ENCODE results near the gene LIFR.
"Not testable (repeated sequence)": the region's sequence is repeated elsewhere in the genome, so short reads cannot be mapped to it uniquely, and the experiment has no call there.

LIFR gene

DNA sequence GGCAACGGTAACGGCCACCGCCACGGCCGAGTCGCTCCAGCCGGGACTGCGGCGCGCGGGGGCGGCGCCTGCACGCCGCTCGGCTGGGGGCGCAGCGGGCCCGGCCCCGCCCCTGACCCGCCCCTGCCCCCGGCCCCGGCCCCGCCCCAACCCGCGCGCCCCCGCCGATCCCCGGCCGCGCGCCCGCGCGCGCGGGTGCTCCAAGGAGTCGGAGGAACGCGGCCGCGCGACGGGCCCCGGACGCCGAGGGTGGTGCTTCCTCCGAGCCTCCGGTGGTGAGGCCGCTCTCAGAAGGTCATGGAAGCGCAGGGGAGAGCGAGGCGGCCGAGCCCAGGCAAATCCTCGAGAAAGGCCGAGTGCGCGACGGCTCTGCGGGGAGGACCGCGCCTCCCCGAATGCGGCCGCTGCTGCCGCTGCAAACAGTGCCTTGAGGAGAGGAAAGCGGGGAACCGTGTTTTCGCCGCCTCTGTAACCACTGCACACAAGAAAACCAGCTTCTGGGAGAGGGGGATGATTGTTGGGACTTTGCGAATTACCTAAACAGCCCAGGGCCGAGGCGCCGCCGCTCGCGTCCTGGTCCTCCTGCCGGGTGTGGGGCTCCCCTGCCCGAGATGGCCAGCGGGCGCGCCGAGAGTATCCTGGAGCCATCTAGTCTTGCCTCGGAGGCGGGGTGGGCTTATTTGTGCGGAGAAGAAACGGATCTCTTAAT is at the start of gene LIFR:
LIFR (minus strand) TSS at position 48 of the 709 bp plus-strand sequence. CDS start 25,999 bp downstream, outside the sequence.
- DNase-seq = peak; percentile 57

GRCh38 chr5:38605610-38606009 is 49.2 kb upstream of the LIFR start:
- DNase-seq = no peak

DNA sequence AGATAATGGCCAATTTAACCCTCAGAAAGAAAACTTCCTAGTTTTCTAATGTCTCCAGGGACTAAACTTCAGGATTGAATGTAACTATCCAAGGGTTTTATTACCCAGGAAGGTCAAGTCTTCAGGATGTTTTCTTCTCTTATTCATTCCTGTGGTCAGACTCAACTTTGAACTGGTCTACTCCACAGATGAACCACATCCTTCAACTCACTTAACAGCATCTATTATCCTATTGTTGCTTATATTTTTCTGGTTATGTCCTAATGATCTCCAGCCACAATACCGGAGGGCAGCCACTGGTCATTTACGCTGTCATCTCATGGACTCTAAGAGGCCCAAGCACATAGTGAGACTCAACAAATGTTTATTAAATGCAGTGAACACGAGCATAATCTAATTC is 47.2 kb upstream of the LIFR start:
- DNase-seq = no peak

DNA sequence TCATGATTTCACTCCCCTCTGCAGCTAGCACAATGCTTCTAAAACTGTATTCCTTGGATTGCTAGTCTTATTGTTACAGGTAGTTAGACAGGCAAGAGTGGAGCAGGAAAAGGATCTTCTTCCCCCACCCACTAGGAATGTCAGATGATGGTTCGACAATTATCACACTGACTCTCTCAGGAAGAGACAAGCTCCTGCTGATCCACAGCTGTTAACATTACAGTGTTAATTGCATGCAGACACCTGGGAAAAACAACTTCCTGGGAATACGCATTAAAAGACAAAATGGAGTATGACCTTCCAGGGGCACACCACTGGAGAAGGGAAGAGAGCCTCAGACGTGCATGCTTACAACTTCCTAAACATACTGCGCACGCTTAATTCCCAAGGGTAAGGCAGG is 46.2 kb upstream of the LIFR start:
- DNase-seq = no peak

- DNase-seq = no peak
Observed at GRCh38 chr5:38601863-38602298, 45.4 kb upstream of the LIFR start.

DNA sequence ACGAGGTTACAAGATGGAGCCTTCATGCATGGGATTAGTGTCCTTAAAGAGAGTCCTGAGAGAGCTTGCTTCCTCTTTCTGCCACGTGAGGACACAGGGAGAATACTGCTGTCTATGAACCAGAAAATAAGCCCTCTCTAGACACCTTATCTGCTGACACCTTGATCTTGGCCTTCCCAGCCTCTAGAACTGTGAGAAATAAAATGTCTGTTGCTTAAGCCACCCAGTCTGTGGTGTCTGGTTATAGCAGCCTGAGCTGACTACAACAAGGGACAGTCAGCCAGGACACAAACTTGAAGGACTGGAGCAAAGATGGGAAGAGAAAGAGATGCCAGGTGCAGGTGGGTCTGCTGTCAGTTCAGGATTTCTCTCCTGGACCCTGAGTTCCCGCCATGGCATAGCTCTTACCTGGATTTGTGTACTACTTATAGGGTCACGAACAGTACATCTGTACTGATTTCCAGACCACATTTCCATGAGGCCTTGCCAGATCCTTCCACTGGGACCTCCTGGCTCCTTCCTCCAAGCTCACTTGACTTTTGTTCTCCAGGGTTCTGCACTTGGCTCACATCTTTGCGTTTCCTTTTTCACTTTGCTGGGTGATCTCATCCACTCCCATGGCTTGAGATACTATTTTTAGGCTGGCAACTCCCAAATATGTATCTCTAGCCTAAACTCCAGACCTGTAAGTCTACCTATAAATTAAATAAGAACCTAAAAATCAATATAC is 44.9 kb upstream of the LIFR start:
- no peak for DNase-seq

- no peak for DNase-seq
Observed at GRCh38 chr5:38600329-38601045, 44.0 kb upstream of the LIFR start.

- DNase-seq = not testable (repeated sequence)
Observed at GRCh38 chr5:38599751-38600150, 43.3 kb upstream of the LIFR start.

GRCh38 chr5:38598994-38599617 is 42.7 kb upstream of the LIFR start:
- DNase-seq = no peak

DNA sequence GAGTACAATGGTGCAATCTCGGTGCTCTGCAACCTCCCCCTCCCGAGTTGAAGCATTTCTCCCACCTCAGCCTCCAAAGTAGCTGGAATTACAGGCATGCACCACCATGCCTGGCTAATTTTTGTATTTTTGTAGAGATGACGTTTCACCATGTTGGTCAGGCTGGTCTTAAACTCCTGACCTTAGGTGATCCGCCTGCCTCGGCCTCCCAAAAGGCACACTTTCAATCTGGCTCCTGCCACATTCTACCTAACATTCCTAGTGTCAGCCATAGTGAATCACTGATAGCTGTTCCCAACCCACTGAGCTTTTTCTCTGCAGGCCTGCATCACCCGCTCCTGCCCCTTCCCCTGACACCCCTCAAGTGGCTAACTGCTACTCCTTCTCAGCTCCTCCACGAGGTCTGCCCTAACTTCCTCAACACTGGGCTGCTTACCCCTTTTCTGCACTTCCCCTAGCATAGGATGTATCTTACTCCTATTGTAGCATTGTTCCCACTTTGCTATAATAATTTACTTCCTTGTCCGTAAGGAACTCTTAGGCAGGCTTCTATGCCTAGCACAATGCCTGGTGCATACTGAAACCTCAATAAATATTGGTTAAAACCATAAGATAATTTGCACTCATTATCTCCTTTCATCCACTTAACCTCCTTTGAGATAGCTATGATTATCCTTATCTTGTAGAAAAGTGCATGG is 42.0 kb upstream of the LIFR start:
- DNase-seq = no peak

DNA sequence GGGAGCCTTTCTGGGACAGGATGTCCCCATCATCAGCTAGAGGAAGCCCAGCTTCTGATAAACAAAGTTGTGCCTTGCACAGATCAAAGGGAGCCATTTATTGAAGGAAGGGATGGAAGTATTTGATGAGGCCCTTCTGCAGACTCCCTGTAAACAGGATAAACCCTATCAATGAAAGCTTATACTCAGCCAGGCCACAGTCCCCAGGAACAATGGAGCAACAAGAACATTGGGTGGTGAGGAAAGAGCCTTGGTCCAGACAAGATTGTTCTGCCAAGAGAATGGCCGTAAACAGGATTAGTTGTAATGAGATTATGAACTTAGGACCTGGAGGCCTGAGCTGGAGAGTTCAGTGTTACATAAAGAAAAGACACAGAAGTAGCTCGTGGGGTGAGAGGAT is 40.5 kb upstream of the LIFR start:
- no peak for DNase-seq

- peak; percentile 84 for DNase-seq
Observed at GRCh38 chr5:38595132-38595745, 38.8 kb upstream of the LIFR start.

DNA sequence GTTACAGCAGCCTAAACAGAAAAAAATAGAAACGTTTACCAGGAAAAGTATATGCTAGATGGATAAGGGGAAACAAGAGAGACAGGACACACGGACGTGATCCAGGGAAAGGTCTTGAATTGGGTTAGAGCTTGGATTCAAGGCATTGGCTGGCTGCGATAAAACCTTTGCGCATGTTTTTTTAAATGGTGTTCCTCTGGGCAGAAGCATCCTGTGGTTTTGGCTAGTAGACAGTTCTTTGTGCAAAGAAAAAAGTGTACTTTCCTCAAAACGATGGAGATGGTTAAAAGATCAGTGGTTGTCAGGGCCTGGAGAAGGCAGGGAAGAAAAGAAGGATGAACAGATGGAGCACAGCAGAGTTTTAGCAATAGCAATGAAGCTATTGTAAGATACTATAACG is 37.5 kb upstream of the LIFR start:
- DNase-seq = no peak

GRCh38 chr5:38591523-38591849 is 35.0 kb upstream of the LIFR start:
- DNase-seq = no peak

DNA sequence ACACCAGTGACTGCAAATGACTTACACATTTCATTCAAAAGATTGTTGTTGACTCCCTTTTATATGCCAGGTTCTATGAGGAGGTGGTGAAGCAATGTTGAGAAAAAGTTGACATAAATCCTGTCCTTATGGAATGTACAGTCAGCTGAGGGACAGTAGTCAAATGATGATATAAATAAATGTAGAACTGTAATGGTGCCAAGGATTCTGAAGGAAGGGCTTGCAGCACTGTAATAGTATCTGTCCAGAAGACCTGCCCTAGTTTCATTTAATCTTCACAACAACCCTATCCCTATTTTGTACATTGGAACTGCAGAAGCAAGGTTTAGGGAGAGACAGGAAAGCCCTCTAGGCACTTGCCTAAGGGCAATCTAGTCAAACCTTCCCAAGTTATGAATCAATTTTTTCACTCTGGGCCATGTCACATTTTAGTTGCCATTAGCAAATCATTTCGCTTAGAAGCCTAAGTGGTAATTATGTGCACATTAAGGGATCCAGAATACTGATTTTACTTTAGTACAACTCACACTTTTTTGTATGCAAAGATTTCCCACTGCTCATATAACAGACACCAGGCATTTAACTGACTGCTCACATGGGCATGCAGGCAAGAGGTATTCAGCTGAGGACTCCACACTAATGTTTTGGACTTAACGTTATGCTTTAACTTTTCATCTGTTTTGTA is 34.5 kb upstream of the LIFR start:
- no peak for DNase-seq

- DNase-seq = no peak
Observed at GRCh38 chr5:38589629-38590028, 33.2 kb upstream of the LIFR start.

GRCh38 chr5:38585816-38586215 is 29.4 kb upstream of the LIFR start:
- no peak for DNase-seq

DNA sequence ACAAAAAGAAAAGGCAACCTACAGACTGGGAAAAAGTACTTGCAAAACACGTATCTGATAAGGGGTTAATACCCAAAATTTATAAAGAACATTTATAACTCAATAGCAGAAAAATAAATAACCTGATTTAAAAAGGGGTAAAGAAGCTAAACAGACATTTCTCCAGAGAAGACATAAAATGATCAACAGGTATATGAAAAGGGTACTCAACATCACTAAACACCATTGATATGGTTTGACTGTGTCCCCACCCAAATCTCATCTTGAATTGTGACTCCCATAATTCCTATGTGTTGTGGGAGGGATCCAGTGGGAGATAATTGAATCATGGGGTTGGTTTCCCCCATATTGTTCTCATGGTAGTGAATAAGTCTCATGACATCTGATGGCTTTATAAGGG is 27.1 kb upstream of the LIFR start:
- DNase-seq = no peak

DNA sequence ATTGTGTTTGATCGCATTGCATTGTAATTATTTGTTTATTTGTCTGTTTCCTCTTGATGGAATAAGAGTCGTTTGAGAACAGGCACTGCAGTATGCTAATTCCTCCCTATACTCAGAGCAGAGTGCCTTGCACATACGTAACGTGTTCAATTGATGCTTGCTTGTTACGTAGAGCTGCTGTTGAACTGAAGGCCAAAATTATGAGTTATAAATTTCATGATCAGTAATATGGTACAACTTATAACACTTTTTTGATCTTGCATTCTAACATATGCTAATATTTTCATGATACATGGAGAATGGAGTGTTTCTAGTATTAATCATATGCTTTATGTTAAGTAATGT is 26.5 kb upstream of the LIFR start:
- no peak for DNase-seq

DNA sequence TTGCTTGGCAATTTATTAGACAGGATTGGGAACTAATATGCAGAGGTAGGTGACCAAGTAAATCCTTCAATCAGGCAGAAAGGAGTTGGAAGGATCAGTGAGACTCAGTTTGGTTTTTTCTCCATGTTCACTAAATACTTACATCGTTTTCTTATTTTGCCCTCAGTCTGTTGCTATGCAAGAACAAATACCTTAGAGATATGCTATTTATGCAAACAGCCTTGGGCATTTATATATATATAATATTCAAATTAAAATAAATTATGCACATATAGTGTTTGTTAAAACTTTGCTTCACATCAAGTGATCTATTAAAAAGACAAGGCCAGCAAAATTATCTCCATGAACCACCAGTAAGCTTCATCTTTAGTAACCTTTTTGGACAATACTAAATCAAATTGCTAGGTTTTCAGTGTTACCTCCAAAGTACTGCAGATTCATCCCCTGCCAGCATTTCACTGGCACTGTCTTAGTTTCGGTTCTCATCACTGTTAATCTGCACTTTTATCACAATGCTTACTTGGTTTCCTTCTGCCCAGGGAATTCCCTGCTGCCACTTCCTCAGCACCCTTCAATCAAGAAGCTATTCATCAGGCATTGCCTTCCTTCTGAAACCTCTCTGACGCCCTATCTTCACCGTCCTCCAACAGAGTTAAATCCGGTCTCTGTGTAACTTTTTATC is 26.0 kb upstream of the LIFR start:
- DNase-seq = no peak

DNA sequence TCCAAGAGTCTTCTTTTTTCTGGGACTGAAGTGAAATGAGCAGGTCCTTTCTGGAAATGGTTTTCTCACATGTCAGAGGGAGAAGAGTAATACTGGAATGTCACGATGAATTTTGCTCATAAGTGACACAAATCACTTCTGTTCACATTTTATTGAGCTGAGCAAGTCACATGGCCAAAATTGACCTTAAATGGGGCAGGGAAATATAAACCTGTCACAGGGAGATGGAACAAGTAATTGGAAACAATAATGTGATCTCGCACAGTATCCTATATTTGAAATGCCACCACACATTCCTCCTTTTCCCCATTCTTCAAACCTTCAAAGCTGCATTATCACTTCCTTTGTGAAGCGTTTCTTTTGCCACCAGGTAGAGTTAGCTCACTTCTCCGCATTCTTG is 25.2 kb upstream of the LIFR start:
- DNase-seq = no peak

Measured in T1000 (cell line).